ENCODE data around the gene PODN. TPM values are rescaled to one million over a fixed set of nuclear protein-coding genes. Genes with fewer than 3 reads are reported as not detected.
A peak's percentile ranks its signal among the peaks of the same experiment; 100 is the strongest.

The PODN gene
- total and polyA plus RNA-seq, 9 donors: 72.8 to 254 (median 154) TPM

DNA sequence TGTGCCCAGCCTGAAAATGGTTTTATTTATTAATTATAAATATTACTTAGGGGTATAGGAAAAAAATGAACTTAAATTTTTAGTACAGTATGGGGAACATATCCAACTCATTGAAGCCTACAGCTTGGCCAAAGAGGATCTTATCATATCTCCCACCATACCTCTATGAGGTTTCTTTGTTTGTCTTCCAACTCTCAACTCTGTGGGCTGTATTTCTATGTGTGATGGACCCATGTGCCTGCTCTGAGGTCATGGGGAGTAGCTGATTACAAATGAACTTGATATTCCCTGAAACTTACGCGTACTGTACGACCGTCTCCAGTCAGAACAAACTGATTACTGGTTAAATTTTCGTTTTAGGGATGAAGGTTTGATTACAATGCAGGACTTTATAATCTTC lies 41.4 kb upstream of the PODN start:
- Histone ChIP-seq H3K9me3 (no peaks in the 10 kb centered on the region), H3K27ac (no peak overlapping the region), H3K4me3 (no peak overlapping the region), H3K27me3 (no peaks in the 10 kb centered on the region), H3K4me1 (ENCODE audit: insufficient read depth) (peaks cover 4% of the 10 kb centered on the region), H3K36me3 (no peaks in the 10 kb centered on the region)
- intact Hi-C loops (cut with DNase I): no loop called here
- DNase-seq: no peak
- TF ChIP-seq EP300 (IDR thresholded peaks at IDR 0.05): no peak
- no peak for TF ChIP-seq POLR2A (IDR thresholded peaks at IDR 0.05)
- TF ChIP-seq, protein P1, sequence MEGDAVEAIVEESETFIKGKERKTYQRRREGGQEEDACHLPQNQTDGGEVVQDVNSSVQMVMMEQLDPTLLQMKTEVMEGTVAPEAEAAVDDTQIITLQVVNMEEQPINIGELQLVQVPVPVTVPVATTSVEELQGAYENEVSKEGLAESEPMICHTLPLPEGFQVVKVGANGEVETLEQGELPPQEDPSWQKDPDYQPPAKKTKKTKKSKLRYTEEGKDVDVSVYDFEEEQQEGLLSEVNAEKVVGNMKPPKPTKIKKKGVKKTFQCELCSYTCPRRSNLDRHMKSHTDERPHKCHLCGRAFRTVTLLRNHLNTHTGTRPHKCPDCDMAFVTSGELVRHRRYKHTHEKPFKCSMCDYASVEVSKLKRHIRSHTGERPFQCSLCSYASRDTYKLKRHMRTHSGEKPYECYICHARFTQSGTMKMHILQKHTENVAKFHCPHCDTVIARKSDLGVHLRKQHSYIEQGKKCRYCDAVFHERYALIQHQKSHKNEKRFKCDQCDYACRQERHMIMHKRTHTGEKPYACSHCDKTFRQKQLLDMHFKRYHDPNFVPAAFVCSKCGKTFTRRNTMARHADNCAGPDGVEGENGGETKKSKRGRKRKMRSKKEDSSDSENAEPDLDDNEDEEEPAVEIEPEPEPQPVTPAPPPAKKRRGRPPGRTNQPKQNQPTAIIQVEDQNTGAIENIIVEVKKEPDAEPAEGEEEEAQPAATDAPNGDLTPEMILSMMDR (IDR thresholded peaks at IDR 0.05): no peak
- WGBS, 3 donors: 44 to 87% (median 50%) methylated on average over 5 of the region's 5 CpGs

DNA sequence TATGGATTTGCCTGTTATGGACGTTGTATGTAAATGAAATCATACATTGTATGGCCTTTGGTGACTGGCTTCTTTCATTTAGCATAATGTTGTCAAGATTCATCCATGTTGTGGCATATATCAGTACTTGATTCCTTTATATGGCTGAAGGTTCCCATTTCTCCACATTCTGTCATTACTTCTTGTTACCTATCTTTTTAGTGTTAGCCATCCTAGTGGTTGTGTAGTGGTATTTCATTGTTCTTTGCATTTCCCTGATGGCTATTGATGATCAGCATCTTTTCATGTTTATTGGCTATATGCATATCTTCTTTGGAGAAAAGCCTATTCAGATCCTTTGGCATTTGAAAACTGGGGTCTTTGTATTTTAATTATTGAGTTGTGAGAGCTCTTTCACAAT lies 39.8 kb upstream of the PODN start:
- Histone ChIP-seq H3K4me3 (no peak overlapping the region), H3K36me3 (no peaks in the 10 kb centered on the region), H3K27me3 (no peaks in the 10 kb centered on the region), H3K4me1 (ENCODE audit: insufficient read depth) (peaks cover 8% of the 10 kb centered on the region), H3K9me3 (no peaks in the 10 kb centered on the region), H3K27ac (no peak overlapping the region)
- WGBS, 3 donors: 95 to 100% (median 97%) methylated on average over 1 of the region's 1 CpG
- DNase-seq: no peak
- intact Hi-C loops (cut with DNase I): no loop called here
- TF ChIP-seq, protein P1 (IDR thresholded peaks at IDR 0.05): no peak
- TF ChIP-seq POLR2A (IDR thresholded peaks at IDR 0.05) (no peak), EP300 (IDR thresholded peaks at IDR 0.05) (no peak)

DNA sequence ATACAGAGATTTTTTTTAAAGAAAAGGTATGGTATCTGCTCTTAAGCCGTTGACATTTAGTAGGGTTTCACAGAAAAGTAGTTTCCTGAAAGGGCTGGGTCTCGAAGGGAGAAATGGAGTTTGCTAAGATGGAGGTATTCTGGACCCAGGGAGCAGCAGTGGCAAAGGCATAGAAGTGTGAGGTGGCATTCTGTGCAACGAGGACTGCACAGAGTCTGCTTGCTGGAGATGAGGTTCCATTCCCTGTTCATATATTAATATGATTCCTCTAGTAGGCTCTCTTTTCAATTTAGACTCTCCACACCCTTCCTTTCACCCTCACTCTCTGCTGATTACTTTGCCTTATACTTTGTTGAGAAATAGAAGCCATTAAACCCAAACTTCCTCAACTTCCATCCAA lies 38.5 kb upstream of the PODN start:
- Histone ChIP-seq H3K27me3 (no peaks in the 10 kb centered on the region), H3K27ac (peak overlapping the region in 1 of 2 donors; percentile 71), H3K4me1 (ENCODE audit: insufficient read depth) (peaks cover 8% of the 10 kb centered on the region), H3K4me3 (no peak overlapping the region), H3K36me3 (no peaks in the 10 kb centered on the region), H3K9me3 (no peaks in the 10 kb centered on the region)
- no peak for DNase-seq
- WGBS, 3 donors: 80 to 86% (median 85%) methylated on average over 3 of the region's 3 CpGs
- intact Hi-C loops (cut with DNase I): no loop called here
- TF ChIP-seq, protein P1 (IDR thresholded peaks at IDR 0.05): no peak
- TF ChIP-seq POLR2A (IDR thresholded peaks at IDR 0.05) (no peak), EP300 (IDR thresholded peaks at IDR 0.05) (no peak)

DNA sequence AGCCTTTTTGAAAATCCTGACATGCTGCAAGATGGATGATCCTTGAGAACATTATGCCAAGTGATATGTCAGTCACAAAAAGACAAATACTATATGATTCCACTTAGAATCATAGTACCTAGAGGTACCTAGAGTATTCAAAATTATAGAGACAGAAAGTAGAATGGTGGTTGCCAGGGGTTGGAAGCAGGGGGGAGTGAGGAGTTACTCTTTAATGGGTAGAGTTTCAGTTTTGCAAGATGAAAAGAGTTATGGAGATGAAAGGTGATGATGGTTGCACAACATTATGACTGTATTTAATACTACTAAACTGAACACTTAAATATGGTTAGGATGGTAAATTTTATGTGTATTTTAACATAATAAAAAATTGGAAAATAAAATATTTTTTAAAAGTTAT lies 37.9 kb upstream of the PODN start:
- peaks cover 8% of the 10 kb centered on the region for H3K4me1 ChIP-seq (ENCODE audit: insufficient read depth)
- no peaks in the 10 kb centered on the region for H3K9me3 ChIP-seq
- DNase-seq: no peak
- no peaks in the 10 kb centered on the region for H3K36me3 ChIP-seq
- H3K27me3 ChIP-seq: no peaks in the 10 kb centered on the region
- H3K4me3 ChIP-seq: no peak overlapping the region
- TF ChIP-seq EP300 (IDR thresholded peaks at IDR 0.05) (no peak), POLR2A (IDR thresholded peaks at IDR 0.05) (no peak)
- TF ChIP-seq, protein P1 (IDR thresholded peaks at IDR 0.05): no peak
- intact Hi-C loops (cut with DNase I): no loop called here
- peak overlapping the region in 1 of 2 donors; percentile 71 for H3K27ac ChIP-seq

Data from ovary (tissue), 9 donors.